ENCODE results near the gene OTUB2. TPM values are rescaled to one million over a fixed set of nuclear protein-coding genes. Genes with fewer than 3 reads are reported as not detected.

Gene OTUB2
- total RNA-seq, 4 donors from 2014 or later = 0.45 to 1.2 (median 0.54) TPM; not detected in 1

DNA sequence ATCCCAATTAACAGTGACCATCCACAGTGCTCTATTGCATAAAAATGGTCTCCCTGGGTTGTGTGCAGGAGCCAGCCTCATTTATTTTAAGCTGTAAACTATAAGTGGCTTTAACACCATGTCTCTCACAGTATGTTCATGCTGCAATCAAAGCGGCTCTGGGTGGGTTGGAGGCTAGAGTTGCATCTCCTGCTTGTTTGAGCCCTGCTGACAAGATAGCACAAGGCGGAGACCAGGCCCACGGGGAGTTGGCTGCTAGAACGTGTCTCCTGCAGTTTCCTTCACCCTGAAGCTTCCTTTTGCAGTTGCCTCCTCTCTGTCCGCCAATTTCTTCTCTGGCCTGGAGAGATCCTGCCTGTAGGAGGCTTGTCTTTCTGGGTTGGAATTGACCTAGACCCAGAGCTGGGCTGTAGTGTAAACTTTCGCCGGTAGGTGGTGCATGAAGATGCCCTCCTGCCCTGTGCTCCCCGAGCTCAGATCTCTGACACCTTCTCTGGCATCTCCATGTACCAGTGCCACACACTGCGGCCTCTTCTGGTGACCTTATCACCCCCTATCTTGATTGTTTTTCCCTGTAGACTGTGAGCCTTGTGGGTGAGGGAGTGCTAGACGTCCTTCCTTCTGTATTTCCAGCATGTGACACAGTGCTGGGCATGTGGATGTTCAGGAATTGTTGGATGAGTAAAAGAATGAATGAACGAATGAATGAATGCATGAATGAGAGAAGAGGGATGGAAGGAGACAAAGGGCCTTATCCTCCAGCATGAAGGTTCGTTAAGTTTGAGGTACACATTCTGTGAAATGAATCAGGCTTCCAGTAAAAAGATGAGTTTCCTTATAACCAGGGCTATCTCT lies 10.4 kb downstream of the OTUB2 start:
- Histone ChIP-seq H3K4me1 (peaks cover 0 to under 1% of the 10 kb centered on the region in 2 donors), H3K27ac (no peak overlapping the region), H3K4me3 (replicated peaks in 1 of 3) (no peak overlapping the region), H3K27me3 (no peaks in the 10 kb centered on the region), H3K9me3 (no peaks in the 10 kb centered on the region), H3K36me3 (no peaks in the 10 kb centered on the region)
- DNase-seq = peak; percentile 66 to 73
- intact Hi-C loops (cut with DNase I) = loop anchor here (5.0 kb wide), 2 partner anchors 101 to 146 kb away; no protein-coding TSS in a partner anchor
- TF ChIP-seq, protein P1, sequence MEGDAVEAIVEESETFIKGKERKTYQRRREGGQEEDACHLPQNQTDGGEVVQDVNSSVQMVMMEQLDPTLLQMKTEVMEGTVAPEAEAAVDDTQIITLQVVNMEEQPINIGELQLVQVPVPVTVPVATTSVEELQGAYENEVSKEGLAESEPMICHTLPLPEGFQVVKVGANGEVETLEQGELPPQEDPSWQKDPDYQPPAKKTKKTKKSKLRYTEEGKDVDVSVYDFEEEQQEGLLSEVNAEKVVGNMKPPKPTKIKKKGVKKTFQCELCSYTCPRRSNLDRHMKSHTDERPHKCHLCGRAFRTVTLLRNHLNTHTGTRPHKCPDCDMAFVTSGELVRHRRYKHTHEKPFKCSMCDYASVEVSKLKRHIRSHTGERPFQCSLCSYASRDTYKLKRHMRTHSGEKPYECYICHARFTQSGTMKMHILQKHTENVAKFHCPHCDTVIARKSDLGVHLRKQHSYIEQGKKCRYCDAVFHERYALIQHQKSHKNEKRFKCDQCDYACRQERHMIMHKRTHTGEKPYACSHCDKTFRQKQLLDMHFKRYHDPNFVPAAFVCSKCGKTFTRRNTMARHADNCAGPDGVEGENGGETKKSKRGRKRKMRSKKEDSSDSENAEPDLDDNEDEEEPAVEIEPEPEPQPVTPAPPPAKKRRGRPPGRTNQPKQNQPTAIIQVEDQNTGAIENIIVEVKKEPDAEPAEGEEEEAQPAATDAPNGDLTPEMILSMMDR (IDR thresholded peaks at IDR 0.05) = peak; percentile 56 to 79 (median 70)
- TF ChIP-seq POLR2A (IDR thresholded peaks at IDR 0.05) = no peak
- 35 to 39% methylated on average over 12 of the region's 12 CpGs for WGBS, 2 donors

DNA sequence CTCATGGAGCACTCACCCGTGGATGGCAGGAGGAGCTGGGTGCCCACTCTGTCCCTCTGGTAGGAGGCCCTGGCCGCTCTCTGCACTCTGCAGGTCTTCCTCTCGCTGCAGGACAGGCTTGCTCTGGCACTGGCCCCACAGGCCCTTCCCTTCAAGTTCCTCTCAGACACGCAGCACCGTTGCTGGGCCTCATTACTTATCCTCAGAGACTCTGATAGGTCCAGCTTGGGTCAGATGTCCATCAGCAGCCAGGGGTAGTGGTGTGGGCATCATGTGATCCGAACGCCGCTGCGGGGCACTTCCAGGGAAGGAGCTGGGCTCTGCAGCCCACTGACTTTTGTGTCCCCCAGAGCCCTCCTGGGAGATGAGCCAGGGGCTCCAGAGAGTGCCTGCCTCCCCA lies 11.8 kb downstream of the OTUB2 start:
- Histone ChIP-seq H3K36me3 (no peaks in the 10 kb centered on the region), H3K4me1 (peaks cover 0 to 12% of the 10 kb centered on the region in 2 donors), H3K27ac (no peak overlapping the region), H3K4me3 (replicated peaks in 1 of 3) (no peak overlapping the region), H3K9me3 (no peaks in the 10 kb centered on the region), H3K27me3 (no peaks in the 10 kb centered on the region)
- 84 to 85% methylated on average over 5 to 9 of the region's 9 CpGs for WGBS, 2 donors
- no peak for TF ChIP-seq POLR2A (IDR thresholded peaks at IDR 0.05)
- TF ChIP-seq, protein P1 (IDR thresholded peaks at IDR 0.05) = no peak
- intact Hi-C loops (cut with DNase I) = loop anchor here (5.0 kb wide), 2 partner anchors 99 to 144 kb away; no protein-coding TSS in a partner anchor
- DNase-seq = no peak

DNA sequence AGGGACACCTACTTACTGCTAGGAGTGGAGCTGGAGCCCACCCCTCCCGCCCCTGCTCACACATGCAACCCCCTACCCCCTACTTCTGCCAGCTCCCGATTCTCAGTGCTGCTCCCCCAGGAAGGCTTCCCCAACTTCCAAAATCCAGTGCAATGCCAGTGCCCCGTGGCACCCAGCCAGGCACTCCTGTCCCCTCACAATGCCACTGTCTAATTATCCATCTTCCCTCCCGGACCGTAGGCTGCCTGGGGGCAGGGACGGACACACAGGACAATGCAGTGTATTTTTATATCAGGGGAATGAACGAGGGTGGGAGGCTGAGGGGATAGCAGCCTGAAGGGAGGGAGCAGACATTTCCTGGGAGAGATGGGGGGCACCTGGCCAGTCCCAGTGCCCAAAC lies 12.4 kb downstream of the OTUB2 start:
- H3K9me3 ChIP-seq = no peaks in the 10 kb centered on the region
- no peak for TF ChIP-seq POLR2A (IDR thresholded peaks at IDR 0.05)
- TF ChIP-seq, protein P1 (IDR thresholded peaks at IDR 0.05) = no peak
- H3K36me3 ChIP-seq = no peaks in the 10 kb centered on the region
- H3K27me3 ChIP-seq = no peaks in the 10 kb centered on the region
- intact Hi-C loops (cut with DNase I) = loop anchor here (5.0 kb wide), 2 partner anchors 99 to 144 kb away; no protein-coding TSS in a partner anchor
- DNase-seq = no peak
- no peak overlapping the region for H3K27ac ChIP-seq
- WGBS, 2 donors = 83 to 92% methylated on average over 7 of the region's 7 CpGs
- H3K4me3 ChIP-seq (replicated peaks in 1 of 3) = no peak overlapping the region
- peaks cover 0 to 12% of the 10 kb centered on the region in 2 donors for H3K4me1 ChIP-seq

DNA sequence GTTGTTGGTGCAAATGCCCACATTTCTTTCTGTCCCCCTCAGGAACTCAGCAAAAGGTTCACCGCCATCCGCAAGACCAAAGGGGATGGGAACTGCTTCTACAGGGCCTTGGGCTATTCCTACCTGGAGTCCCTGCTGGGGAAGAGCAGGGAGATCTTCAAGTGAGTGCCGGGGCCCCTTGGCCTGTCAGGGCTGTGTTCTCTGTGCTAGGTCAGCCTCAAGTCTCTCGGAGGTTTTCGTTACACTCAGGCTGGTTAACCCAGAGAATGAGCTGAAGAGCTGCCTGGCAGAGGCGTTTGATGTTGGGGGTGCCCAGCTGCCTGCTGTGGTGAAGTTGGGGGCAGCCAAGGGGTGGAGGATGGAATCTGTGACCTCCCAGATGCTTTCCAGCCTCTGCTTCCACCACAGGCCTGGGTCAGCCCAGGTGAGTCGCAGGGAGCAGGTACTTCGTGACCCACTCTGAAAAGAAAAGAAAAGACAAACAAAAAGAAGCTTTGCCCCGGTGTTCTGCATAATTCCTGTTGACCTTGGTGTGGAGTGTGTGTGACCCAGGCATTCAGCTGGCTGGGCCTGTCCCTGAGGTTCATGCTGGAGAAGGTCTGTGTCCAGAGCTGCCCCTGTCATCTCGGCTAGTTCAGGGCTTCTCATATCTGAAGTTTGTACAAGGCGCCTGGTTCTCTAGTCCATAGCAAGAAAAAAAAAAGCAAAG lies 12.9 kb downstream of the OTUB2 start:
- intact Hi-C loops (cut with DNase I) = loop anchor here (5.0 kb wide), 2 partner anchors 98 to 143 kb away; no protein-coding TSS in a partner anchor
- H3K4me3 ChIP-seq (replicated peaks in 1 of 3) = no peak overlapping the region
- DNase-seq = no peak
- peaks cover 0 to 12% of the 10 kb centered on the region in 2 donors for H3K4me1 ChIP-seq
- H3K27ac ChIP-seq = no peak overlapping the region
- no peaks in the 10 kb centered on the region for H3K36me3 ChIP-seq
- TF ChIP-seq POLR2A (IDR thresholded peaks at IDR 0.05) = no peak
- TF ChIP-seq, protein P1 (IDR thresholded peaks at IDR 0.05) = no peak
- WGBS, 2 donors = 83 to 91% methylated on average over 9 to 10 of the region's 11 CpGs
- no peaks in the 10 kb centered on the region for H3K9me3 ChIP-seq
- no peaks in the 10 kb centered on the region for H3K27me3 ChIP-seq
